HG03521 (cell line): ENCODE data around the gene F10.

Experiments used
- ATAC-seq: cut with Tn5 transposase; IDR thresholded peaks from one replicate; pipeline ENCODE4 v1.9.1; 2021; ENCODE audit warnings: mild to moderate bottlenecking, moderate library complexity; ENCODE audit not compliant: unreplicated experiment

Gene F10

DNA sequence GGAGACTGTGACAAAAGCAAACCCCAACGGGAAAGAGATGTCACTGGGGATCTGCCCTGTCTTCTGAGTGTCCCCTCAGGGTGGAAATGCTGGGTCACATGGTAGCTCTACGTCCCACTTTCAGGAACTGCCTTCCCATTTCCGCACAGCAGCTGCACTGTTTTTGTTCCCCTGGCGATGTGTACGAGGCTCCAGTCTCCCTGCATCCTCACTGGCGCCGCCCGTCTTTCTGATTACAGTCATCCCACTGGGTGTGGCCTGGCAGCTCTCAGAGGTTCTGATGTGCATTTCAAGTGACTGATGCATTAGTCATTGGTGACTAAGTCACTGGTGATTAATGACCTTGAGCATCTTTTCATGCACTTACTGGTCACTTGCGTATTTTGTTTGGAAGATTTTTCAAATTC lies 64.7 kb downstream of the F10 start:
- ATAC-seq = no peak

DNA sequence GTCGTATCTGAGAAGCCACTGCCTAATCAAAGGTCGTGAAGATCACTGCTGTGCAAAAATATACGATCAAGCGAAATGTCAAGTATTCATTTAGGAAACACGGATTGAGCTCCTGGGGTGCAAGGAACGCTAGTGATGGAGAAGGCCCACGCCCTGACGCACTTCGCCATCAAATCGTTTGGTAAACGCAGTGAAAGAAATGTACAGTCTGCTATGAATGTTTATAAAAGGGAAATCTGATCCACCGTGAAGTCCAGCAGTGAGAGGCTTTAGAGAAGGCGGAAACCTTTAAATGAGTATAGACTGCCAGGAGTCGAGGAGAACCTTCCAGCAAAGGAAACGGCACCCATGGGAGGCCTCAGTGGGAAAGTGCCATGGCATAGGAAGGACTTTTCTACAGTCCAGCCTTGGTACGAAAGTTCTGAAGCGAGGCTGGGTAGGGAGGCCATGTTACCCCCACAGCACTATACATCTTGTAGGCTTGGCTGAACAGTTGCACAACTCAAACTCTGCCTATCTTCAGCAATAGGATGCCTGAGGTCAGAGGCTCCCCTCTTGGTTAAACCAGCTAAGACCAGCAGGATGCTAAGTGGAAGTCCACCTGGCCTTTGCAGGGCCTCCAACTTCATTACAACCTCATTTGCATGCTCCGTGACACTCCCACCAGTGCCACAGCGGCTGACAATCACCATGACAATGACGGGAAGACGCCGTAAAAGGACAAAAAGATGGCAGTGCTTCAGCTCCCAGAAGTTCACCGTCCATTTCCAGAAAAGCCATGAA lies 65.5 kb downstream of the F10 start:
- ATAC-seq = no peak

DNA sequence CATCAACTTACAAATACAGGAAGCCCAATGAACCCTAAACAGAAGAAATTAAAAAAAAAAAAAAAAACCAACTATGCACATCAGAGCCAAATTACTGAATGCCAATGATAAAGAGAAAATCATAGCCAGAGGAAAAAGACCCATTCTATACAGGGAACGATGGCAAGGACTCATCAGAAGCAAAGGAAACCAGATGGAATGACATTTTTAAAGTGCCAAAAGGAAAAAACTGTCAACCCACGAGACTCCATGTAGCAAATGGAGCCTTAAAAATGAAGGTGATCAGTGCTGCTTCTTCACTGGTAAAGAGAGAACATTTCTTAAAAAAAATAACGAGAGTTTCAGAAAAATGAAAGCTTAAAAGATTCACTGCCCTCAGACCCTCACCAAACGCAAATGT lies 67.6 kb downstream of the F10 start:
- no peak for ATAC-seq

DNA sequence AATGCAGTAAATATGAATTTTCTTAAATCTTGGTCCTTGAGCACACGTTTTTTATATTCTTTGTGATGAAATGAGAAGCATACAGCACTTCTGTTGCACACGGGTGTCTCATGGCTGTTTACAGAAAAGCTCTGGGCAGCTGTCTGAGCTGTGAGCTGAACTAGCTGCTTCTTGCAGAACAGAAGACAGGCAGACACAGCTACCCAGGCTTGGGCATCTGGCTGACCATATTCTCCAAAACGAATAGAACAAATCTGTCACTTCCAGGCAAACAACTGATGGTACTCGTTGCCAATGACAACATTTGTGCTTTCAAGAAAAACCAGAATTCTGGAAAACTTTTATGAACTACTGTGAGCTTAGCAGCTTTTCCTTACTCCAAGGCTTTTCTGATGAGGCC lies 69.7 kb downstream of the F10 start:
- ATAC-seq = no peak

DNA sequence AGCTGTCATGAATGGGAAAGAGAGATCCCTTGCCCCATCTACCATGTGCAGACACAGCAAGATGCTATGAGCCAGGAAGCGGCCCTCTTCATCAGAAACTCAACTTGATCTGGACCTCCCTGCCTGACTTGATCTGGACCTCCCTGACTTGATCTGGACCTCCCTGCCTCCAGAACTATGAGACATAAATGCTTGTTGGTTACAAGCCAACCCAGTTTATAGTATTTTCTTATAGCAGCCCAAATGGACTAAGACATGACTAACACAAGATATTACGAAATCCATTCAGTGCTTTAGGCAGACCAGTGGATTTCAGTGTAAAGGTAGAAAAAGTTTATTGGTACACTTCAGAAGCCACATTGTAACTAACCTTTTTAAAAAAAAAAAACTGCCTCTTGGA lies 70.3 kb downstream of the F10 start:
- no peak for ATAC-seq

DNA sequence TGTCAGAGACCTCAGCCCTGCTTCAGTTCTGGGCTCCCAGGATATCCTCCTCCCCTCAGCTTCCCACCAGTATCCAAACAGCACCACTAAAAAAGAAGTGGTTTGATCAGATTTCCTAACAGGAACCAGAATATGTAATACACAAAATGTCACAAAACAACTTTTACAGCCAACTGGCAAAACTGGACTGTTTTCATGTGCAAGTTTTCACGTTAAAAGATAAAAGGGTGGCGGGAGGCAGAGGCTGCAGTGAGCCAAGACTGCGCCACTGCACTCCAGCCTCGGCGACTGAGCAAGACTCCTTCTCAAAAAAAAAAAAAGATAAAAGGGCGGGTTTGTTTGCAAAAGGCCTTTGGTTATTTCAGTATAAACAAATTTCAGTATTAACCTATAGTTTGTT lies 72.8 kb downstream of the F10 start:
- ATAC-seq = no peak

DNA sequence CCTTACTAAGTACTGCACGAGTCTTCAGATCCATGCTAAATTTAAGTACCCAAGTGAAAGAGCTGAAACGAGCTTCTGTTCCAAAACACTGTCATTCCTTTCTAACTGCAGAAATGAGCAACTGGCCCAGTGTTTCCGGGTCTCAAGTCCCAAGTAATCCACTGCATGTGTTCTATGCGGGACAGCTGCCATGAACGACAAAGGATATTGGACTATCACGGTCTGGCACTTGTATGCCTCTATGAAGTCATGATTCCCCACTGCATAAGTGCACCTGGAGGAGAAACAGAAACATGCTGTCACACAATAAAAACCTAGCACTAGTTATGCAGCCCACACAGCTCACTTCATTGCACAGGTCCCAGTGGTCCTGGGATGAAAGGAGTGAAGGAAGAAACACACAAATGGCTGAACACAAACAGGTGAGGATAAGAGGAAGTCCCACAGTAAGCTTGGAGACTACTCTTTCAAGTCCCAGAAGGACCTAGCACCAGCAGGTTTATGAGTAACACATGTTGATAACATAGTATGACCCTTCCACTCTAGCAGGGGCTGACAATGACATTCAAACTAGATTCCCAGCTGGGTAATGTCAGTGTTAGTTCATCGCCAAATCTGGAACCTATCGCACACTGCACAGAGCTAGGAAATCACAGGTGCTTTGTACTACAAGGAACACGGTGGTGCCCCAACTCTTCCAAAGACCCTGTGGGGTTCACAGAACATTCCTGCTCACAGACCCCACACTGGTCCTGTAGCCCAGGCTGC lies 74.6 kb downstream of the F10 start:
- no peak for ATAC-seq
